GM18511 (cell line): Measurements from ENCODE around the gene MCAM.

Source experiments
- ATAC-seq: cut with Tn5 transposase; IDR thresholded peaks from one replicate; pipeline ENCODE4 v1.9.1; 2021; ENCODE audit warnings: mild to moderate bottlenecking, moderate library complexity; ENCODE audit not compliant: unreplicated experiment

MCAM gene

GRCh38 chr11:119309953-119310681 lies 6.8 kb downstream of the MCAM start:
- no peak for ATAC-seq

GRCh38 chr11:119309411-119309810 lies 7.5 kb downstream of the MCAM start:
- ATAC-seq, result no peak

- ATAC-seq, result no peak
Observed at GRCh38 chr11:119307974-119308373, 9.0 kb downstream of the MCAM start.

GRCh38 chr11:119307219-119307618 lies 9.7 kb downstream of the MCAM start:
- no peak for ATAC-seq

GRCh38 chr11:119306373-119306890 lies 10.5 kb downstream of the MCAM start:
- no peak for ATAC-seq

- no peak for ATAC-seq
Observed at GRCh38 chr11:119305556-119306372, 11.2 kb downstream of the MCAM start.

- no peak for ATAC-seq
Observed at GRCh38 chr11:119303227-119303718, 13.7 kb downstream of the MCAM start.

- no peak for ATAC-seq
Observed at GRCh38 chr11:119300198-119300964, 16.5 kb downstream of the MCAM start.

- no peak for ATAC-seq
Observed at GRCh38 chr11:119299416-119299815, 17.5 kb downstream of the MCAM start.

- no peak for ATAC-seq
Observed at GRCh38 chr11:119298726-119299125, 18.2 kb downstream of the MCAM start.

GRCh38 chr11:119297938-119298337 lies 19.0 kb downstream of the MCAM start:
- no peak for ATAC-seq

- ATAC-seq, result no peak
Observed at GRCh38 chr11:119295178-119295577, 21.8 kb downstream of the MCAM start.

GRCh38 chr11:119293461-119293860 lies 23.5 kb downstream of the MCAM start:
- ATAC-seq, result no peak

GRCh38 chr11:119290894-119291497 lies 25.9 kb downstream of the MCAM start:
- no peak for ATAC-seq

- no peak for ATAC-seq
Observed at GRCh38 chr11:119288219-119288618, 28.7 kb downstream of the MCAM start.

- no peak for ATAC-seq
Observed at GRCh38 chr11:119285431-119285830, 31.5 kb downstream of the MCAM start.

GRCh38 chr11:119284344-119285157 lies 32.4 kb downstream of the MCAM start:
- ATAC-seq, result no peak

GRCh38 chr11:119282495-119282894 lies 34.4 kb downstream of the MCAM start:
- no peak for ATAC-seq

- no peak for ATAC-seq
Observed at GRCh38 chr11:119277660-119278059, 39.3 kb downstream of the MCAM start.

GRCh38 chr11:119273721-119274120 lies 43.2 kb downstream of the MCAM start:
- ATAC-seq, result no peak
